ENCODE results near the gene IFI6.

DNA sequence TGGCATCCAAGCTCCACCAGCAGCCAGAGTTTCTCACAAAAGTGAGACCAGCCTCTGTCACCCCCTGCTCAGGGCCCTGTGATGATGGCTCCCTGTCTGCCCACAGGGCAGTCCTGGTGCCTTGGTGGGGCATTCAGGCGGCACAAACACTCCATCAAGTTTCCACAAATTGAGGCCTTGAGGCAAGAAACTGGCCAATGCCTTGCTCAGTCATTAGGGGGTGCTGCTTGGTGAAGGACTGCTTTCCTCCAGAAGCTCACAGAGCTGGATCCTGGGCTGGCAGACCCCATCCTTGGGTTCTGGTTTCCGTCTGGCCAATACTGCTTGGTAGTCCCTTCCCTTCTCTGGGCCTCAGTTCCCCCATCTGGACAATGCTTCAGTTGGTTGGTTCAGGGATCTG is 55.6 kb downstream of the IFI6 start:
- TF ChIP-seq, protein P1, sequence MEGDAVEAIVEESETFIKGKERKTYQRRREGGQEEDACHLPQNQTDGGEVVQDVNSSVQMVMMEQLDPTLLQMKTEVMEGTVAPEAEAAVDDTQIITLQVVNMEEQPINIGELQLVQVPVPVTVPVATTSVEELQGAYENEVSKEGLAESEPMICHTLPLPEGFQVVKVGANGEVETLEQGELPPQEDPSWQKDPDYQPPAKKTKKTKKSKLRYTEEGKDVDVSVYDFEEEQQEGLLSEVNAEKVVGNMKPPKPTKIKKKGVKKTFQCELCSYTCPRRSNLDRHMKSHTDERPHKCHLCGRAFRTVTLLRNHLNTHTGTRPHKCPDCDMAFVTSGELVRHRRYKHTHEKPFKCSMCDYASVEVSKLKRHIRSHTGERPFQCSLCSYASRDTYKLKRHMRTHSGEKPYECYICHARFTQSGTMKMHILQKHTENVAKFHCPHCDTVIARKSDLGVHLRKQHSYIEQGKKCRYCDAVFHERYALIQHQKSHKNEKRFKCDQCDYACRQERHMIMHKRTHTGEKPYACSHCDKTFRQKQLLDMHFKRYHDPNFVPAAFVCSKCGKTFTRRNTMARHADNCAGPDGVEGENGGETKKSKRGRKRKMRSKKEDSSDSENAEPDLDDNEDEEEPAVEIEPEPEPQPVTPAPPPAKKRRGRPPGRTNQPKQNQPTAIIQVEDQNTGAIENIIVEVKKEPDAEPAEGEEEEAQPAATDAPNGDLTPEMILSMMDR (IDR thresholded peaks at IDR 0.05): no peak
- no peak for TF ChIP-seq POLR2A (IDR thresholded peaks at IDR 0.05)

Measured in right lobe of liver (tissue), 4 donors.